ENCODE results near the gene POM121C. TPM values are rescaled to one million over a fixed set of nuclear protein-coding genes. Genes with fewer than 3 reads are reported as not detected.
"Not testable (repeated sequence)": the region's sequence is repeated elsewhere in the genome, so short reads cannot be mapped to it uniquely, and the experiment has no call there.

Gene POM121C
- total RNA-seq, 4 donors from 2014 or later = 9.0 to 26.8 (median 23.7) TPM

DNA sequence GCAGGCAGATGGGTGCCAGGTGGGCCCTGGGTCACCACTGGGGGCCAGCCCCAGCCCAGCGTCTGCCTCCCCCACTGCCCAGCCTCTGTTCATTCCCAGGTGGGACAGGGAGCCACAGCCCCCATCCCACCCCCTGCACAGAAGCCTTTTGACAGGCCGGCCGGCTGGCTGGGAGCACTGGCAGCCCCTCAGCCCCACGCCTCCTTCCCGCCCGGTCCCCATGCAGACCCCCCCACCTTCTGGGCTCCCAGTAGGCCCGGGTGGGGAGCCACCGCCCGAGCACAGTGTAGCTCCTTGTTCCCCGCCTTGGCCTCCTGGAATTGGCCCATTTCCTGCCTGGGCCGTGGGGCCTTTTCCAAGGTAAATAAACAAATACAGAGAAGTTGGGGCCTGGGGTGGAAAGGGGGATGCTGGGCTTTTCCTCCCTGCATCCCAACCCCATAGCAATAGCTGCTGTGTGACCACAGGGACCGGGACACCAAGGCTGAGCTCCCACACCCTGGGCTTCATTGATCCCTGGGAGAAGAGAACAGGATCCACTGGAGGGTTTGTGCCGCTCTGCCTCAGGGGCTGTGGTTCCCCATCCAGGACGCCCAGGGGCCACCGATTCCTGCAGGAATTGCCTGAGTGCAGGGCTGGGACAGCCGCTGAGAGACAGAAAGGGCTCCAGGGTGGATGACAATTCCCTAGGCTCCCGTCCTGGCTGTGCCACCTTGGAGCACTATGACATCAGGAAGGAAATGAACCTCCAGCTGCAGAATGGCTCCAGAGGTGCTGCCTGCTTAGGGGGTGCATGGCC is 111.4 kb downstream of the POM121C start:
- WGBS, 2 donors (ENCODE audit: low coverage in 1 of 2) = no CpG with 5 or more reads among the region's 17 CpGs
- not testable (repeated sequence) for H3K4me3 ChIP-seq, H3K4me1 ChIP-seq, H3K27me3 ChIP-seq, H3K36me3 ChIP-seq, H3K9me3 ChIP-seq, H3K27ac ChIP-seq
- ATAC-seq = peak; percentile 28

DNA sequence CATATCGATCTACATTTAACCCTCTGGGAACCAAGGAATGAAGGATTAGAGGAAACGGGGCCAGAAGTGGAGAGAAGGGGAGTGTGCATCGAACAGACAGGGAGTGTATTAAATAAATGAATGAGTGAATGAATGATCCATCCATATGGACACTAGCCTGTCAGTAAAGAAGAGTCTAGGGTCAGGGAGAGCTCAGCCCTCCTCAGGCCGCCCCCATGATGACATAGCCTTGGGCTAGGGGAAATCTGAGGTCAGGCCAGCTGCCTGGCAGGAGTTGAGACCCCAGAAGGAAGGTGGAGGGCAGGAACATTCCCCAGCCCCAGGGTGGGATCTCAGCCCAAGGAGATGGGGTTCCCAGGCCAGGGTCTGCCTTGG is 112.0 kb downstream of the POM121C start:
- not testable (repeated sequence) for H3K36me3 ChIP-seq, H3K27ac ChIP-seq, H3K4me3 ChIP-seq, H3K9me3 ChIP-seq, H3K27me3 ChIP-seq, H3K4me1 ChIP-seq
- no CpG with 5 or more reads among the region's 4 CpGs for WGBS, 2 donors (ENCODE audit: low coverage in 1 of 2)
- ATAC-seq = peak; percentile 10

DNA sequence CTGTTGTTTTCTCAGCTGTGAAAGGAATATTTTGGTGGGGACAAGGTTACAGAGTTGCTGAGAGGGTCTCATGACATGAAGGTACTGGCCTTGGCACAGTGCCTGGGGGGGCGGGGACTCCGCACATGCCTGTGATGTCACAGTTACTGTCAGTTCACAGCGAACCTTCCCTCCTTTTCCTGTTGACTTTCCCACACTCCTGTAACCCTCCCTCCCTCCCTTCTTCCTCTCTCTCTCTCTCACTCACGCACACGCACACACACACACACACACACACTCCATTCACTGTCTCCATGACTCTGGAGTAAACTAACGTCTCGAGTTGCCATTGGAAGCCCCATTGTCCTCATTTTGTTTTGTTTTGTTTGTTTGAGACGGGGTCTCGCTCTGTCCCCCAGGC is 118.8 kb downstream of the POM121C start:
- WGBS, 2 donors (ENCODE audit: low coverage in 1 of 2) = no CpG with 5 or more reads among the region's 9 CpGs
- H3K36me3 ChIP-seq, H3K4me3 ChIP-seq, H3K27ac ChIP-seq, H3K9me3 ChIP-seq, H3K27me3 ChIP-seq, H3K4me1 ChIP-seq: not testable (repeated sequence)
- peak; percentile 48 for ATAC-seq

Small RNA genes within 50 kb of the gene (small RNA-seq; reads per million reads assigned to genes)
- gene AC211429.1 (0 reads per million in 4 donors), gene RF00019 (0 reads per million in 4 donors)

Other genes starting within 250 kb of the POM121C start
- gene TRIM73, start 90.7 kb downstream of the POM121C start, total RNA-seq = 1 to 10 TPM in 2 of 4 donors, under 1 TPM in 1, not detected in 1; 0.94 to 5.4 (median 1.5) TPM
- not detected for gene SPDYE5, start 6.0 kb upstream of the POM121C start, total RNA-seq

All from gastroesophageal sphincter (tissue), 4 donors.